ENCODE results near the gene CKS2. TPM values are rescaled to one million over a fixed set of nuclear protein-coding genes. Genes with fewer than 3 reads are reported as not detected.

CKS2 gene
- total RNA-seq, 2 donors from 2014 or later = 11.9 to 18.1 TPM

Other genes starting within 250 kb of the CKS2 start
- gene SHC3, start 132.4 kb upstream of the CKS2 start, total RNA-seq = not detected
- gene SECISBP2, start 7.3 kb downstream of the CKS2 start, total RNA-seq = 100 to 1,000 TPM; 106 to 115 TPM
- gene SEMA4D, start 186.9 kb downstream of the CKS2 start, total RNA-seq = 100 to 1,000 TPM; 250 to 312 TPM